Activated CD4-positive, alpha-beta T cell treated with anti-CD3 and anti-CD28 coated beads, Interleukin-10, Interleukin-2, amounts not matched to agents 100 ng/mL and 50 ng/mL, durations not matched to agents 16 hours and 8 hours (primary cell): ENCODE data around the gene TBCD.
"Not testable (repeated sequence)": the region's sequence is repeated elsewhere in the genome, so short reads cannot be mapped to it uniquely, and the experiment has no call there.

Experiments
- DNase-seq: peaks from one replicate; pipeline ENCODE4 v3.0.0-alpha.2; 2020

Gene TBCD

DNA sequence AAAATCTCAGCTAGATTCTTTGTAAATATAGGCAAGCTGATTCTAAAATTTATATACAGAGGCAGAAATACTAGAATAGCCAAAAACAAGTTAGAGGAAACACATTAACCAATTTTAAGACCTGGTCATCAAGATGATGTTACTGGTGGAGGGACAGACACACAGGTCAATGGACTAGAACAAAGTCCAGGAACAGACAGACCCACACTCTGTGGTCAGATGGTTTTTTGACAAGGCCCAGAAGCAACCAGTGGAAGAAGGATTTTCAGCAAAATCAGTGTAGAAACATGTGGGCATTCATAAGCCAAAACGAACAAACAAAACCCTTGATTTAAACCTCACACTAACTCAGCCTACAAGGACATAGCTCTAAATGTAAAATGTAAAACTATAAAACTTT, 227.9 kb downstream of the TBCD start:
- DNase-seq: no peak

DNA sequence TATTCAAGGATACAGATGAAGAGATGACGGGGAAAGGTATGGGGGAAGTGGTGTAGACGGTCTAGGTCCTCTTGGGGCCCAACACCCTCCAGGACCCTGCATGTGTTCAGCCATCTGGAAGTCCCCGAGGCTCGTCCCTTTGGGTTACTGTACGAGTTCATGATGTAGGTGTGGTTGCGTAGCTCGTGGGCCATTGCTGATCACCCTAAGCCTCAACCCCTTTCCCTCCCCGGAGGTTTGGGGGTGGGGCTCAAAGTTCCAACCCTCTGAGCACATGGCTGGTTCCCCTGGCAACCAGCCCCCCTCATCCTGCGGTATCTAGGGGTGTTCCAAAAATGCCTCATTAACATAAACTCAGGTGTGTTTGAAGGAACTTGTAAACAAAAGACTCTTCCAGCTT, 228.8 kb downstream of the TBCD start:
- DNase-seq: no peak

DNA sequence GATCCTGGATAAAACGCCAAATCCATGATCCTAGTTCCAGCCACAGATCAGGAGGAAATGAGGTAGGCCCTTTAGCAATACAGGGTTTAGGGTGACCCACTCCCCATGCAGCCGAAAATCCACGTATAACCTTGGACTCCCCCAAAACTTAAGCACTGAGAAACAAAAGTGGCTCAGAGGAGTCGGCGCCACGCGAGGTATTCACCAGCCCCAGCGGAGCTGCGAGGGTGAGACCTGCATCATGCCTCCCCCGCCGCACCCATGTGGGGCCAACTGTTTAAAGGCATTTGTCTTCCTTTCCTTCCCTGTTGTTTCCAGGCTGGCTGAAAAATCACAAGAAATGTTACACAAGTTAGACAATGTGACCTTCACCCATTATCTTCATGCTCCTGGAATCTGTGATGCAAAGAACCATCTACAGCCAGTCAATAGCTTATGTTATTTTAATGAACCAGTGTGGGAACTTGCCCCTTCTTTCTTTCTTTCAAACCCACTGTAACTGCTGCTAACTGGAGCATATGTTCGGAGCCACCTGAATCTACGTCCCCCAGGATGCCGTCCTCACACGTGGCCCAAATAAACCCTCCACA, 229.4 kb downstream of the TBCD start:
- no peak for DNase-seq

DNA sequence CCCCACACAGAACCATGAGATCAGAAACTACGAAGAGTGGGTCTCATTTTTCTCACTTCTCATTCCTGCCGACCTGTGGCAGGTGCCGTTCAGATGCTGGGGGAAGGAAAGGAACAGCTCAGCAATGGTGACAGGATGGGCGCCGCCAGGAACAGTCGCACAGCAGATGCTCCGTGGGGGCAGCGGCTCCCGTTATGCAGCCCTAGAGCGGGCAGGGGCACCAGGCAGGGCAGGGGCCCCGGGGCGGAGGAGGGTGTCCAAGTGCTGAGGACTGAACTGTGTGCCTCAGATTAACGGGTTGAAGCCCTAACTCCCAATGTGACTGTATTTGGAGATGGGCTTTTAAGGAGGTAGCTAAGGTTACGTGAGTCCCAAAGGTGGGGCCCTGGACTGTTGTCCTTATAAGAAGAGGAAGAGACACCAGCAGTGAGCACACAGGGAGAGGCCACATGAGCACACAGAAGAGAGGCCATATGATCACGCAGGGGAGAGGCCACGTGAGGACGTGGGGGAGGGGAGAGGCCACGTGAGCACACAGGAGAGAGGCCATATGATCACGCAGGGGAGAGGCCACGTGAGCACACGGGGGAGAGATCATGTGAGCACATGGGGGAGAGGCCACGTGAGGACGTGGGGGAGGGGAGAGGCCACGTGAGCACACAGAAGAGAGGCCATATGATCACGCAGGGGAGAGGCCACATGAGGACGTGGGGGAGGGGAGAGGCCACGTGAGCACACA, 231.8 kb downstream of the TBCD start:
- no peak for DNase-seq

DNA sequence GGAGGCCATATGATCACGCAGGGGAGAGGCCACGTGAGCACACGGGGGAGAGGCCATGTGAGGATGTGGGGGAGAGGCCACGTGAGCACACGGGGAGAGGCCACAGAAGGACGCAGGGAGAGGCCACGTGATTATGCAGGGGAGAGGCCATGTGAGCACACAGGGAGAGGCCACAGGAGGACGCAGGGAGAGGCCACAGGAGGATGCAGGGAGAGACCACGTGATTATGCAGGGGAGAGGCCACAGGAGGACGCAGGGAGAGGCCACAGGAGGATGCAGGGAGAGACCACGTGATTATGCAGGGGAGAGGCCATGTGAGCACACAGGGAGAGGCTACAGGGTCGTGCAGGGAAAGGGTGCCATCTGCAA, 232.4 kb downstream of the TBCD start:
- DNase-seq: not testable (repeated sequence)

DNA sequence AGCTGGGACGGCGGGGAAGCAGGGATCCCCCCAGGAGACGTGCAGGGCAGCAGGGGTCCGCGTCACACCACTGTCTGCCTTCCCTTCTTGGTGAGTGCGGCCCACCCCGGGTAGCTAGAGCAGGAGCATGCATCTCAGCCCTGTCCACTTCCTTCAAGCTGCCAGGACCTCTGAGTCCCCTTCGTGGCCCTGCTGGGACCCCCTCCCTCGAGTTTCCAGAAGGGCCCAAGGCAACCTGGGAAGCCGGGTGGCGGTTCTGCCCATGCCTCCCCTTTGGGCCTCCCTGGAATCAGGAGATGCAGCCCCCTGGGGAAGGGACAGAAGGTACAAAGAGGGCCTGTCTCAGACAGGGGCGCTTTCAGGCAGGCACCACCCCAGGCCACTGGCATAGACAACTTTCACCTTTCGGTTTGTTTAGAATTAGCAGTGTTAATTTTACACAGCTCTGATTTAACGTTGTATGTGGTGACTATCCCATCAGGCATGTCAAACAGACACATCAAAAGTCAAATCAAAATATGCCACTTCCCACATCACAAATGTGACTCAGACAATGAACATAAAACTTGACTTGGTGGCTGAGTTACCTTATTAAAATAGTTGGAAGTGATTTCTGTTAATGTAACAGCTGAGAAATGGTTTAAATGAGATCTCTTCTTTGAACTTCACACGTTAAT, 233.0 kb downstream of the TBCD start:
- no peak for DNase-seq

DNA sequence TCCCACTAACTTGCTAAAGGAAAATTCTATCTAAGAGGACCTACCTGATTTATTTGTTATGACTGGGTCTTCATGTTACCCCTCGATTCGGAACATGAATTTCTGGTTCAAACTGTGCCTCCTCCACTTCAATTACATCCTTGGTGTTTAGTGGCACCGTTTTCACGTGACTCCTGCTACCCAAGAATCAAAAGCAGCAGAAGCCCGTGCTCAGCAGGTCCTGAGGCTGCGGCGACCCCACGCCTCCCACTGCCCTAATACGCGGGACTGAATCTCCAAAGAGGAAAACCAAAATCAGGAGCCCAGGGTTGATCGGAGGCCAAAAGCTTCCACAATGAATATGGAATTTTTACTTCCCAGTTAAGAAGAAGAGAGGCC, 233.6 kb downstream of the TBCD start:
- no peak for DNase-seq

DNA sequence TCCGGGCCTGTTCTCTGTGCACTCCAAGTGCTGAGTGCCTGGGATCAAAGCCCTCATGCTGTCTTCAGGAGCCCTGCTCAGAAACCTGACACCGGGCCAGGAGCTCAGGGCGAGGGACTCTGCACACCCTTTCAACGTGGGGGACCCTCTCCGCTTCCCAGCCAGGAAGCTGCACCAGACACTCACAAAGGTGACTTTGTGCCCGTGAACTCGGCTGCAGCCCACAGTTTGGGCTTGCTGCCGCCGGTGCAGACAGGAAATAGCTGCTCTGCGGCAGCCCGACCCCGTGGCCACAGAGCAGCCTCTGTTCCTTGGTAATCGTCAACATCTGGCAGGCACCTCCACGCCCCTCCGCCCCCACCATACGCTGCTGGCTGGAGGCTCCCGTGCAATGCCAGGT, 234.1 kb downstream of the TBCD start:
- peak; percentile 61 for DNase-seq

DNA sequence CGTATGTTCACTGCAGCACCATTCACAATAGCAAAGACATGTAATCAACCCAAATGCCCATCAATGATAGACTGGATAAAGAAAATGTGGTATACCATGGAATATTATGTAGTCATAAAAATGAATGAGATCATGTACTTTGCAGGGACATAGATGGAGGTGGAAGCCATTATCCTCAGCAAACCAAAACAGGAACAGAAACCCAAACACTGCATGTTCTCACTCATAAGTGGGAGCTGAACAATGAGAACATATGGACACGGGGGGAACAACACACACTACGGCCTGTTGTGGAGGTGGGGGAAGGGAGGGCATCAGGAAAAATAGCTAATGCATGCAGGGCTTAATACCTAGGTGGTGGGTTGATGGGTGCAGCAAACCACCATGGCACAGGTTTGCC, 237.2 kb downstream of the TBCD start:
- not testable (repeated sequence) for DNase-seq

DNA sequence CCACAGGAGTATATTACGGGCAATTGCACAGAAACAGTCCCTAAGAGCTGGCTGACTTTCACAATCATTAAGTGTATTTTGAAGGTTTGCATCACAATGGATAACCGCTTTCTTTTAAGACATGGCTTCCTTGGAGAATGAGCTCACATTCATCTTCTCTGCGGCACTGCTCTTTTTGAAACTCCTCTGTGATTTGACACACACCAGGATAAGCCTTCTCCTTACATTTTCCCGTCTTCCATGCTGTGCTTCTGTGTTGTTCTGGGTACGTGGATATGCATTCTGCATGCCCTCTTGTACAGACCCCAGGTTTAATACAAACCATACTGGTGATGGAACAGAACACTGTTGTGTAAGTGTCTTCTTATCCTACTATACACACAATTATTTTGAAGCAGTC, 238.0 kb downstream of the TBCD start:
- no peak for DNase-seq

DNA sequence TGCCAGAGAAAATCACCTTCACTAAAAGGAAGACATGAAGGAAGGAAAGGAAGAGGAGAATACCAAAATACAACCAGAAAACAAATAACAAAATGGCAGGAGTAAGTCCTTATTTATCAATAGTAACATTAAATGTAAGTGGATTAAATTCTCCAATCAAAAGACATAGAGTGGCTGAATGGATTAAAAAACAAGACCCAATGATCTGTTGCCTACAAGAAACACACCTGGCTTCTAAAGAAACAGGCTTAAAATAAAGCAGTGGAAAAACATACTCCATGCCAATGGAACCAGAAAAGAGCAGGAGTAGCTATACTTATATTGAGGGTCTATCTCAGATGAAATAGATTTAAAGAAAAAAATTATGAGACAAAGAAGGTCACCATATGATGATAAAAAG, 241.1 kb downstream of the TBCD start:
- no peak for DNase-seq
